ENCODE measurements around the gene PARP2.
"Not testable (repeated sequence)": the region's sequence is repeated elsewhere in the genome, so short reads cannot be mapped to it uniquely, and the experiment has no call there.

PARP2 gene, protein sequence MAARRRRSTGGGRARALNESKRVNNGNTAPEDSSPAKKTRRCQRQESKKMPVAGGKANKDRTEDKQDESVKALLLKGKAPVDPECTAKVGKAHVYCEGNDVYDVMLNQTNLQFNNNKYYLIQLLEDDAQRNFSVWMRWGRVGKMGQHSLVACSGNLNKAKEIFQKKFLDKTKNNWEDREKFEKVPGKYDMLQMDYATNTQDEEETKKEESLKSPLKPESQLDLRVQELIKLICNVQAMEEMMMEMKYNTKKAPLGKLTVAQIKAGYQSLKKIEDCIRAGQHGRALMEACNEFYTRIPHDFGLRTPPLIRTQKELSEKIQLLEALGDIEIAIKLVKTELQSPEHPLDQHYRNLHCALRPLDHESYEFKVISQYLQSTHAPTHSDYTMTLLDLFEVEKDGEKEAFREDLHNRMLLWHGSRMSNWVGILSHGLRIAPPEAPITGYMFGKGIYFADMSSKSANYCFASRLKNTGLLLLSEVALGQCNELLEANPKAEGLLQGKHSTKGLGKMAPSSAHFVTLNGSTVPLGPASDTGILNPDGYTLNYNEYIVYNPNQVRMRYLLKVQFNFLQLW

GRCh38 chr14:20343092-20343861 lies at the start of gene PARP2:
Gene PARP2 (plus strand): TSS chr14:20343635. CDS start chr14:20343642, 7 bp downstream.
- DNase-seq, result peak; percentile 100

- DNase-seq, result no peak
Observed at GRCh38 chr14:20294636-20295035, 48.8 kb upstream of the PARP2 start.

GRCh38 chr14:20295067-20295466 lies 48.4 kb upstream of the PARP2 start:
- no peak for DNase-seq

- DNase-seq, result no peak
Observed at GRCh38 chr14:20302042-20302755, 41.2 kb upstream of the PARP2 start.

- DNase-seq, result peak; percentile 67 to 90
Observed at GRCh38 chr14:20305265-20306078, 38.0 kb upstream of the PARP2 start, which contains the start of gene TTC5. Gene TTC5 (minus strand): TSS chr14:20305951. CDS start chr14:20305937, 14 bp downstream.

DNA sequence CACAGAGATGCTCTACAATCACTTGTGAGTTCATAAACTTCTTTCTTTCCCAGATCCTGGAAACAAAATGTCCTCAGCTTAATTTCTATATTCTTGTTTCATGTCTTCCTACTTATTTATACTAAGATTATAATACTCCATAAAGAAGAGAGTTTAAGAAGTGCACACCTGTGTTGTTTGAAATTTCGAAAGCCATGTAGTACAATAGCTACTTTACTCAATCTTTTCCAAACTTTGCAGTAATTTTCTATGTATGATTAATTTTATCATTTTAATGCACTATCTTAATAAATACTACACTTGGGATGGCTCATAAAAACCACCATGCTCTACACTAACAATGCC lies 37.4 kb upstream of the PARP2 start:
- no peak for DNase-seq

DNA sequence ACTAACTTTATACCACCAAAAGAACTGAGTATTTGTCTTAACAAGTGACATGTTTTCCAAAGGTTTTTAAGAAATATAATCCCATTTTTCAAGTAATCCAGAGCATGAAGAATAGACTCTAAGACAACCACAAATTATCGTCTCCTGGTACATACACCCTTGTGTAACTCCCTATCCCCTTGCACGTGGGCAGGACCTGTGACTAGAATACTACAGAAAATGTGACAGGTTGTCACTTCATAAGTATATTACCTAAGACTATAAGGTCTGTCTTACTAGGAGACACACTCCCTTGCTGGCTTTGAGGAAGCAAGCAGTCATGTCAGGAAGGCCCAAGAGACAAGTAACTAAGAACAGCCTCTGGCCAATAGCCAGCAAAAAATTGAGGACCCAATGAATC lies 29.4 kb upstream of the PARP2 start:
- no peak for DNase-seq

- no peak for DNase-seq
Observed at GRCh38 chr14:20317720-20318119, 25.7 kb upstream of the PARP2 start.

GRCh38 chr14:20327005-20327869 lies 16.2 kb upstream of the PARP2 start:
- DNase-seq, result peak; percentile 22 to 38

DNA sequence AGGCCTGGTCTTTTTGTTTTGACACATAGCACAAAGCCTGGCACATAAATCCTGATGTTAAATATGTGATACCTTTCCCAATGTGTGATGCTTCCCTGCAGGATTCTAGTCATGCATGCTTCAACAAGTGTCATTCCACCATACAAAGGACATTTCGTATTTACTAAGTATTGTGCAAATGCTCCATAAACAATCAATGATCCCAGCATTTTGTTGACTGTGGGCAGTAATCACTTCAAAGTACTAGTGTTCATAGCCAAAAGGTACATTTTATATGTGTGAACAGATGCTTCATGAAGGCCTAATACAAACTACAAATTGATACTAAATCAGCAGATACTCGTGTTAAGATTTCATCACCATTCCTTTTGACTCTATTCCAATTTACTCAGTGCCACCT lies 14.7 kb upstream of the PARP2 start:
- DNase-seq, result no peak

- DNase-seq, result no peak
Observed at GRCh38 chr14:20329355-20329754, 14.1 kb upstream of the PARP2 start.

- no peak for DNase-seq
Observed at GRCh38 chr14:20331053-20331613, 12.3 kb upstream of the PARP2 start.

- no peak for DNase-seq
Observed at GRCh38 chr14:20332431-20332787, 11.0 kb upstream of the PARP2 start.

DNA sequence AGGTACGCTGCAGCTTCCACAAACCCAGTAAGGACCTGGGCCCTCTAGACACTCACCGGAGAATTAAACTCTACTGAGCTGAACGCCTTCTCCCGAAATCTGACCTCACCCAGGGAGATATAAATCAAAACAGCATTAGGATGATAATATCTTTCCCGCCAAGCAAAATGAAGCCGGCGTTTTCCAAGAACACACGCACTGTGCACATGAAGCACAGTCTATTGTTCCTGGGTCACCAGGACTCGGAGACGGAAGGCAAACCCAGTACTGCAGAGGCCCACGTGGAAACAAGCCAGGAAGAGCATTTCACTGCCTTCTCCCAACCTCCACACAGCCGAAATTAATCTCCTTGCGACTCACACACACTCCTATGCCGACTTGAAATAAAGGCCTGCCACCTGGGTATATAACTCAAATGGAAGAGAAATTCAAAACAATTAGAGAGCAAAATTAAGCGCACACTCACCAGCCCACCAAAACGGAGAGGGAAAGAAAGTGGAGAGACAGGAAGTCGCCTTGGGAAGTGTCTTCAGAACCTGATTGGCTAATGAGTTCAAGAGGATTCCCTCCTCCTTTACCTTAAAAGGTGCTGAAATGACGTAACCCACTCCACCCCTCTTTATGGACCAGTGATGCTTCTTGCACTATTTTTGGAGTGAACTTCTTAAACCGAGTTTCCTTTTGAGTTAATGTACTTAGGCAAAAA lies 10.5 kb upstream of the PARP2 start, which contains the start of gene CCNB1IP1:
Gene CCNB1IP1 (minus strand): TSS at position 492 of the 706 bp plus-strand sequence. CDS start 16,756 bp downstream, outside the sequence.
- peak; percentile 70 to 74 for DNase-seq

GRCh38 chr14:20333494-20333841 lies 10.0 kb upstream of the PARP2 start:
- DNase-seq, result no peak

DNA sequence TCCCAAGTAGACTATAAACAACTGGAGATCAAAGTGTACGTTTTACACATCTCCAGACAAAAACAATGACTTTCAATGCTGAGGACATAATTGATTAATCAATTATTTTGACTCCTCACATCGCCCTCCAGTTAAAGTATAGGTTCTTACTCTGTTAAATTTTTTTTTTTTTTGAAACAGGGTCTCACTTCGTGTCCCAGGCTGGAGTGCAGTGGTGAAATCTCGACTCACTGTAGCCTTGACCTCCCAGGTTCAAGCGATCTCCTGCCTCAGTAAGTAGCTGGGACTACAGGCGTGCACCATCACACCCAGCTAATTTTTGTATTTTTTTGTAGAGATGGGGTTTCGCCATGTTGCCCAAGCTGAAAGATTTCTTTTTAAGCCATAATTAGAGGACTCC lies 9.4 kb upstream of the PARP2 start:
- no peak for DNase-seq

DNA sequence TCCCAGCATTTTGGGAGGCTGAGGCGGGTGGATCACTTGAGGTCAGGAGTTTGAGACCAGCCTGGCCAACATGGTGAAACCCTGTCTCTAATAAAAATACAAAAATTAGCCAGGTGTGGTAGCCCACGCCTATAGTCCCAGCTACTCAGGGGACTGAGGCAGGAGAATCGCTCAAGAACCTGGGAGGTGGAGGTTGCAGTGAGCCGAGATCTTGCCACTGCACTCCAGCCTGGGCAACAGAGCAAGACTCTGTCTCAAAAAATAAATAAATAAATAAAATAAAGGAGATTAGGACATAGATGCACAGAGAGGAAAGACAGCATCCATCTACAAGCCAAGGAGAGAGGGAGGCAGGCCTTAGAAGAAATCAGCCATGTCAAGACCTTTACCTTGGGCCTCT lies 2.4 kb upstream of the PARP2 start:
- not testable (repeated sequence) for DNase-seq

DNA sequence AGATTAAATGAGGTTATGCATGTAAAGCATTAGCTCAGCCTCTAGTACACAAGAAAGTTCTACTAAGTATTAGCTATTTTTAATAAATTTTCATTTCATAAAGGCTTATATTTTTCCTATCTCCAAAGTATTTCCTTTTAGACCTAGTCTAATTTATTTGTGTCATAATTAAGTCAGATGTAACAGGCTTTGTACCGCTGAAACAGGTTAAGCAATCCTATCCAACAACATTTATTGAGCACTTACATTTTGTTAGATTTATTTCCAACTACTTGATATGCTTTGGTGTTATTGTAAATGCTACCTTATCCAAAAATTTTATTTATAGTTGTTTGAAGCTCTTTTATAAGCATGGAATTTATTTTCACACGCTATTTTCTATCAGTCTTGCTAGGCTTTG lies 1.8 kb upstream of the PARP2 start:
- no peak for DNase-seq

- DNase-seq, result no peak
Observed at GRCh38 chr14:20343862-20344220, 406 bp downstream of the PARP2 start.

DNA sequence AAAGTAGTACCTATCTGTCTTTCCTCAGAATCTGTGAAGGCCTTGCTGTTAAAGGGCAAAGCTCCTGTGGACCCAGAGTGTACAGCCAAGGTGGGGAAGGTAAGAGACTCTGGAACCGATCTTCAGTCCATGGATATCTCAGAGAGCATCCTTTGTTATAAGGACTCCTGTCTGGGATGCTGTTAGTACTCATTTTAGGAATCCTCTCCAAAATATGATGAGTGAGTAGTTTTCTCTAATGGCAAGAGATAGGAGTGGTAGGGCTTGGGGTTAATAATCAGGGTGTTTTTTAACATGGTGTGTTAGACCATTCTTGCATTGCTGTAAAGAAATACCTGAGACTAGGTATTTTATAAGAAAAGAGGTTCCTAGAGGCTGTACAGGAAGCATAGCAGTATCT lies 1.9 kb downstream of the PARP2 start:
- DNase-seq, result no peak

Measured in NCI-H187 (cell line).